ENCODE results near the gene ARHGAP19.

Gene ARHGAP19

GRCh38 chr10:97207756-97208346 lies 84.6 kb downstream of the ARHGAP19 start:
- Histone ChIP-seq H3K4me1 (ENCODE audit: control insufficient read depth in 2 of 2, insufficient read depth in 1 of 2, low read depth in 1 of 2, low read length in 2 of 2) (peaks cover 0 to 3% of the 10 kb centered on the region in 2 donors), H3K27me3 (ENCODE audit: control insufficient read depth in 3 of 3, insufficient read depth in 3 of 3, low read depth in 1 of 3, low read length in 3 of 3) (peaks cover 0 to 8% (median 0%) of the 10 kb centered on the region in 3 experiments), H2BK5ac (ENCODE audit: low read length) (no peak overlapping the region), H3K23ac (ENCODE audit: low read depth, low read length, poor library complexity) (no peak overlapping the region), H3K4ac (ENCODE audit: low read length) (no peak overlapping the region), H3K36me3 (replicated peaks in 1 of 2; ENCODE audit: control insufficient read depth in 2 of 2, insufficient read depth in 2 of 2, low read length in 2 of 2) (no peaks in the 10 kb centered on the region), H2BK12ac (ENCODE audit: low read length) (no peak overlapping the region), H3K4me2 (ENCODE audit: insufficient read depth, low read length, poor library complexity, severe bottlenecking) (no peak overlapping the region), H3K79me1 (ENCODE audit: low read depth, low read length) (no peaks in the 10 kb centered on the region), H2BK15ac (ENCODE audit: low read length) (no peak overlapping the region), H3K9ac (ENCODE audit: low read depth, low read length, poor library complexity) (no peak overlapping the region), H3K4me3 (ENCODE audit: low read length in 2 of 2) (no peak overlapping the region), H2BK120ac (ENCODE audit: low read depth, low read length) (peak overlapping the region; percentile 28), H2AFZ (ENCODE audit: low read length) (no peak overlapping the region), H2AK5ac (ENCODE audit: low read depth, low read length) (no peak overlapping the region), H3K18ac (ENCODE audit: low read length) (no peak overlapping the region), H4K8ac (ENCODE audit: low read depth, low read length) (no peak overlapping the region), H3K9me3 (replicated peaks in 1 of 2; ENCODE audit: control insufficient read depth in 2 of 2, insufficient read depth in 1 of 2, low read depth in 1 of 2, low read length in 2 of 2) (peaks cover 2 to 6% of the 10 kb centered on the region in 2 donors), H3K27ac (replicated peaks; ENCODE audit: low read length) (no peak overlapping the region), H4K91ac (ENCODE audit: low read depth, low read length, poor library complexity) (no peak overlapping the region), H3K14ac (ENCODE audit: low read length) (no peak overlapping the region)
- WGBS, 2 donors (ENCODE audit: extremely low coverage in 2 of 2, insufficient read length in 2 of 2, insufficient replicate concordance in 1 of 2), result no CpG with 5 or more reads among the region's 7 CpGs
- no peak for DNase-seq (ENCODE audit: low spot score)

- no peaks in the 10 kb centered on the region for H3K79me1 ChIP-seq (ENCODE audit: low read depth, low read length)
- peak overlapping the region; percentile 49 for H2AK5ac ChIP-seq (ENCODE audit: low read depth, low read length)
- H4K8ac ChIP-seq (ENCODE audit: low read depth, low read length), result no peak overlapping the region
- DNase-seq (ENCODE audit: low spot score), result no peak
- no peak overlapping the region for H2AFZ ChIP-seq (ENCODE audit: low read length)
- peaks cover 2 to 6% of the 10 kb centered on the region in 2 donors for H3K9me3 ChIP-seq (replicated peaks in 1 of 2; ENCODE audit: control insufficient read depth in 2 of 2, insufficient read depth in 1 of 2, low read depth in 1 of 2, low read length in 2 of 2)
- H3K4me3 ChIP-seq (ENCODE audit: low read length in 2 of 2), result no peak overlapping the region
- H3K4me1 ChIP-seq (ENCODE audit: control insufficient read depth in 2 of 2, insufficient read depth in 1 of 2, low read depth in 1 of 2, low read length in 2 of 2), result peaks cover 0 to 3% of the 10 kb centered on the region in 2 donors
- no peak overlapping the region for H4K91ac ChIP-seq (ENCODE audit: low read depth, low read length, poor library complexity)
- H3K27me3 ChIP-seq (ENCODE audit: control insufficient read depth in 3 of 3, insufficient read depth in 3 of 3, low read depth in 1 of 3, low read length in 3 of 3), result peaks cover 0 to 8% (median 0%) of the 10 kb centered on the region in 3 experiments
- H3K4ac ChIP-seq (ENCODE audit: low read length), result no peak overlapping the region
- no peak overlapping the region for H2BK12ac ChIP-seq (ENCODE audit: low read length)
- H3K4me2 ChIP-seq (ENCODE audit: insufficient read depth, low read length, poor library complexity, severe bottlenecking), result no peak overlapping the region
- H3K27ac ChIP-seq (replicated peaks; ENCODE audit: low read length), result no peak overlapping the region
- no CpG with 5 or more reads among the region's 6 CpGs for WGBS, 2 donors (ENCODE audit: extremely low coverage in 2 of 2, insufficient read length in 2 of 2, insufficient replicate concordance in 1 of 2)
- H3K9ac ChIP-seq (ENCODE audit: low read depth, low read length, poor library complexity), result no peak overlapping the region
- H3K18ac ChIP-seq (ENCODE audit: low read length), result no peak overlapping the region
- H2BK5ac ChIP-seq (ENCODE audit: low read length), result no peak overlapping the region
- H2BK15ac ChIP-seq (ENCODE audit: low read length), result no peak overlapping the region
- H3K23ac ChIP-seq (ENCODE audit: low read depth, low read length, poor library complexity), result no peak overlapping the region
- no peaks in the 10 kb centered on the region for H3K36me3 ChIP-seq (replicated peaks in 1 of 2; ENCODE audit: control insufficient read depth in 2 of 2, insufficient read depth in 2 of 2, low read length in 2 of 2)
- H2BK120ac ChIP-seq (ENCODE audit: low read depth, low read length), result no peak overlapping the region
- no peak overlapping the region for H3K14ac ChIP-seq (ENCODE audit: low read length)
Measured at GRCh38 chr10:97207131-97207530, 85.3 kb downstream of the ARHGAP19 start.

- H3K23ac ChIP-seq (ENCODE audit: low read depth, low read length, poor library complexity), result no peak overlapping the region
- H2BK15ac ChIP-seq (ENCODE audit: low read length), result no peak overlapping the region
- no peak overlapping the region for H3K4me3 ChIP-seq (ENCODE audit: low read length in 2 of 2)
- DNase-seq (ENCODE audit: low spot score), result no peak
- H3K79me1 ChIP-seq (ENCODE audit: low read depth, low read length), result no peaks in the 10 kb centered on the region
- H2BK5ac ChIP-seq (ENCODE audit: low read length), result peak overlapping the region; percentile 87
- peak overlapping the region; percentile 32 for H2AK5ac ChIP-seq (ENCODE audit: low read depth, low read length)
- peaks cover 0 to 8% (median 0%) of the 10 kb centered on the region in 3 experiments for H3K27me3 ChIP-seq (ENCODE audit: control insufficient read depth in 3 of 3, insufficient read depth in 3 of 3, low read depth in 1 of 3, low read length in 3 of 3)
- WGBS, 2 donors (ENCODE audit: extremely low coverage in 2 of 2, insufficient read length in 2 of 2, insufficient replicate concordance in 1 of 2), result no CpG with 5 or more reads among the region's 14 CpGs
- no peak overlapping the region for H3K4ac ChIP-seq (ENCODE audit: low read length)
- no peak overlapping the region for H4K8ac ChIP-seq (ENCODE audit: low read depth, low read length)
- H3K9ac ChIP-seq (ENCODE audit: low read depth, low read length, poor library complexity), result no peak overlapping the region
- H4K91ac ChIP-seq (ENCODE audit: low read depth, low read length, poor library complexity), result no peak overlapping the region
- H3K18ac ChIP-seq (ENCODE audit: low read length), result peak overlapping the region; percentile 55
- peak overlapping the region; percentile 26 for H3K14ac ChIP-seq (ENCODE audit: low read length)
- no peak overlapping the region for H3K27ac ChIP-seq (replicated peaks; ENCODE audit: low read length)
- no peaks in the 10 kb centered on the region for H3K36me3 ChIP-seq (replicated peaks in 1 of 2; ENCODE audit: control insufficient read depth in 2 of 2, insufficient read depth in 2 of 2, low read length in 2 of 2)
- H2AFZ ChIP-seq (ENCODE audit: low read length), result no peak overlapping the region
- no peak overlapping the region for H2BK12ac ChIP-seq (ENCODE audit: low read length)
- no peak overlapping the region for H2BK120ac ChIP-seq (ENCODE audit: low read depth, low read length)
- H3K9me3 ChIP-seq (replicated peaks in 1 of 2; ENCODE audit: control insufficient read depth in 2 of 2, insufficient read depth in 1 of 2, low read depth in 1 of 2, low read length in 2 of 2), result peaks cover 2 to 6% of the 10 kb centered on the region in 2 donors
- H3K4me1 ChIP-seq (ENCODE audit: control insufficient read depth in 2 of 2, insufficient read depth in 1 of 2, low read depth in 1 of 2, low read length in 2 of 2), result peaks cover 0 to 3% of the 10 kb centered on the region in 2 donors
- no peak overlapping the region for H3K4me2 ChIP-seq (ENCODE audit: insufficient read depth, low read length, poor library complexity, severe bottlenecking)
Measured at GRCh38 chr10:97204826-97205679, 87.4 kb downstream of the ARHGAP19 start.

- H4K91ac ChIP-seq (ENCODE audit: low read depth, low read length, poor library complexity), result no peak overlapping the region
- no peak overlapping the region for H3K4me2 ChIP-seq (ENCODE audit: insufficient read depth, low read length, poor library complexity, severe bottlenecking)
- H3K18ac ChIP-seq (ENCODE audit: low read length), result no peak overlapping the region
- no peak overlapping the region for H2BK15ac ChIP-seq (ENCODE audit: low read length)
- no peak for DNase-seq (ENCODE audit: low spot score)
- no peak overlapping the region for H2AK5ac ChIP-seq (ENCODE audit: low read depth, low read length)
- H3K4me3 ChIP-seq (ENCODE audit: low read length in 2 of 2), result no peak overlapping the region
- no peak overlapping the region for H2BK5ac ChIP-seq (ENCODE audit: low read length)
- no peak overlapping the region for H2AFZ ChIP-seq (ENCODE audit: low read length)
- peaks cover 0 to 11% (median 0%) of the 10 kb centered on the region in 3 experiments for H3K27me3 ChIP-seq (ENCODE audit: control insufficient read depth in 3 of 3, insufficient read depth in 3 of 3, low read depth in 1 of 3, low read length in 3 of 3)
- H3K14ac ChIP-seq (ENCODE audit: low read length), result no peak overlapping the region
- no peaks in the 10 kb centered on the region for H3K36me3 ChIP-seq (replicated peaks in 1 of 2; ENCODE audit: control insufficient read depth in 2 of 2, insufficient read depth in 2 of 2, low read length in 2 of 2)
- no peak overlapping the region for H3K23ac ChIP-seq (ENCODE audit: low read depth, low read length, poor library complexity)
- no peak overlapping the region for H3K9ac ChIP-seq (ENCODE audit: low read depth, low read length, poor library complexity)
- peaks cover 2 to 6% of the 10 kb centered on the region in 2 donors for H3K9me3 ChIP-seq (replicated peaks in 1 of 2; ENCODE audit: control insufficient read depth in 2 of 2, insufficient read depth in 1 of 2, low read depth in 1 of 2, low read length in 2 of 2)
- H3K79me1 ChIP-seq (ENCODE audit: low read depth, low read length), result no peaks in the 10 kb centered on the region
- no peak overlapping the region for H2BK12ac ChIP-seq (ENCODE audit: low read length)
- no peak overlapping the region for H2BK120ac ChIP-seq (ENCODE audit: low read depth, low read length)
- no CpG with 5 or more reads among the region's 7 CpGs for WGBS, 2 donors (ENCODE audit: extremely low coverage in 2 of 2, insufficient read length in 2 of 2, insufficient replicate concordance in 1 of 2)
- no peak overlapping the region for H3K4ac ChIP-seq (ENCODE audit: low read length)
- H3K4me1 ChIP-seq (ENCODE audit: control insufficient read depth in 2 of 2, insufficient read depth in 1 of 2, low read depth in 1 of 2, low read length in 2 of 2), result peaks cover 0 to 3% of the 10 kb centered on the region in 2 donors
- no peak overlapping the region for H4K8ac ChIP-seq (ENCODE audit: low read depth, low read length)
- no peak overlapping the region for H3K27ac ChIP-seq (replicated peaks; ENCODE audit: low read length)
Measured at GRCh38 chr10:97203220-97203619, 89.2 kb downstream of the ARHGAP19 start.

Data from neuronal stem cell (in vitro differentiated cells).